WTC11 (cell line): ENCODE measurements around the gene CD247. TPM values are rescaled to one million over a fixed set of nuclear protein-coding genes. Genes with fewer than 3 reads are reported as not detected.

Experiments
- ATAC-seq: fragments of 200-7000 bp; cut with Tn5 transposase; 2 replicates; pipeline ENCODE4 v1.10.0; 2021; ENCODE audit warnings: mild to moderate bottlenecking, moderate library complexity
- CTCF ChIA-PET: fragments of 300-600 bp; sonication (Branson Sonifier 250); formaldehyde crosslinking; loops from one replicate; lab custom pipeline; 2021; ENCODE audit warnings: antibody characterized with exemption; lab: Charles Lee
- POLR2A ChIA-PET: fragments of 350-600 bp; sonication (Branson Sonifier 250); formaldehyde crosslinking; loops from one replicate; lab custom pipeline; 2021; ENCODE audit warnings: antibody characterized with exemption; lab: Charles Lee
- DNase-seq: peaks from one replicate; pipeline ENCODE4 v3.0.0; 2021; ENCODE audit warnings: low spot score
- H3K27ac Mint-ChIP-seq: 2 replicates; pipeline ENCODE4 v1.8.0; 2021; ENCODE audit warnings: mixed read lengths
- H3K27me3 Mint-ChIP-seq: 2 replicates; pipeline ENCODE4 v1.8.0; 2021; ENCODE audit warnings: low read depth, mild to moderate bottlenecking, moderate library complexity, mixed read lengths
- H3K36me3 Mint-ChIP-seq: 2 replicates; pipeline ENCODE4 v1.8.0; 2021; ENCODE audit warnings: mixed read lengths
- H3K4me1 Mint-ChIP-seq: 2 replicates; pipeline ENCODE4 v1.8.0; 2022; ENCODE audit warnings: mixed read lengths
- H3K4me3 Mint-ChIP-seq: 2 replicates; pipeline ENCODE4 v1.8.0; 2021; ENCODE audit warnings: mild to moderate bottlenecking, moderate library complexity, mixed read lengths
- H3K9me3 Mint-ChIP-seq: 2 replicates; pipeline ENCODE4 v1.8.0; 2021; ENCODE audit warnings: mixed read lengths
- CBFB ChIP-seq: sonication (generic); formaldehyde crosslinking; IDR thresholded peaks from 2 replicates; pipeline ENCODE4 v1.8.1; 2022; ENCODE audit warnings: mild to moderate bottlenecking, low read depth, missing genetic modification reagents
- ELF4 ChIP-seq: sonication (generic); formaldehyde crosslinking; IDR thresholded peaks from 2 replicates; pipeline ENCODE4 v1.8.1; 2022; ENCODE audit warnings: low read depth, mild to moderate bottlenecking, moderate library complexity, missing genetic modification reagents
- FOXK1 ChIP-seq: sonication (generic); formaldehyde crosslinking; IDR thresholded peaks from 2 replicates; pipeline ENCODE4 v1.8.0; 2022; ENCODE audit warnings: mild to moderate bottlenecking, moderate library complexity, missing genetic modification reagents
- HMGA2 ChIP-seq: fragments of 250-450 bp; sonication (Bioruptor Pico); IDR thresholded peaks from 2 replicates; pipeline ENCODE4 v1.4.0; 2021; ENCODE audit warnings: mild to moderate bottlenecking, moderate library complexity
- MYBL2 ChIP-seq: sonication (generic); formaldehyde crosslinking; IDR thresholded peaks from 2 replicates; pipeline ENCODE4 v1.8.1; 2023; ENCODE audit warnings: mild to moderate bottlenecking, moderate library complexity, missing genetic modification reagents
- NR3C1 ChIP-seq: sonication (generic); formaldehyde crosslinking; conservative IDR thresholded peaks from 2 replicates; pipeline ENCODE4 v1.8.1; 2023; ENCODE audit warnings: low read depth, mild to moderate bottlenecking, missing genetic modification reagents
- RELA ChIP-seq: sonication (generic); formaldehyde crosslinking; IDR thresholded peaks from 2 replicates; pipeline ENCODE4 v1.8.1; 2022; ENCODE audit warnings: missing genetic modification reagents, mild to moderate bottlenecking, borderline replicate concordance
- SMAD3 ChIP-seq: sonication (generic); formaldehyde crosslinking; IDR thresholded peaks from 2 replicates; pipeline ENCODE4 v1.8.0; 2022; ENCODE audit warnings: missing genetic modification reagents, mild to moderate bottlenecking, borderline replicate concordance
- TEAD1 ChIP-seq: sonication (generic); formaldehyde crosslinking; IDR thresholded peaks from 2 replicates; pipeline ENCODE4 v1.8.0; 2022; ENCODE audit warnings: mild to moderate bottlenecking, missing genetic modification reagents
- ZNF121 ChIP-seq: sonication (generic); formaldehyde crosslinking; IDR thresholded peaks from 2 replicates; pipeline ENCODE4 v1.8.0; 2023; ENCODE audit warnings: missing genetic modification reagents
- ZNF317 ChIP-seq: sonication (generic); formaldehyde crosslinking; IDR thresholded peaks from 2 replicates; pipeline ENCODE4 v1.8.1; 2023; ENCODE audit warnings: low read depth, mild to moderate bottlenecking, moderate library complexity, missing genetic modification reagents, borderline replicate concordance
- ZNF423 ChIP-seq: fragments of 250-450 bp; sonication (Bioruptor Pico); IDR thresholded peaks from 2 replicates; pipeline ENCODE4 v2.1.2; 2022; ENCODE audit warnings: mild to moderate bottlenecking, moderate library complexity
- total RNA-seq: library from RNA; stranded (reverse); gene quantifications from 3 replicates; pipeline ENCODE4 v1.2.3, GENCODE V29; 2021
- TF ChIP-seq, protein P1 (sequence below): sonication (generic); formaldehyde crosslinking; IDR thresholded peaks from 2 replicates; pipeline ENCODE4 v1.8.1; 2023; ENCODE audit warnings: mild to moderate bottlenecking, missing genetic modification reagents
- TF ChIP-seq, protein P2 (sequence below): sonication (generic); formaldehyde crosslinking; IDR thresholded peaks from 2 replicates; pipeline ENCODE4 v1.8.0; 2022; ENCODE audit warnings: missing genetic modification reagents
- TF ChIP-seq, protein P3 (sequence below): sonication (generic); formaldehyde crosslinking; IDR thresholded peaks from 2 replicates; pipeline ENCODE4 v1.8.1; 2023; ENCODE audit warnings: mild to moderate bottlenecking, moderate library complexity, missing genetic modification reagents
- TF ChIP-seq, protein P4 (sequence below): sonication (generic); formaldehyde crosslinking; IDR thresholded peaks from 2 replicates; pipeline ENCODE4 v1.8.1; 2022; ENCODE audit warnings: low read depth, mild to moderate bottlenecking, moderate library complexity, missing genetic modification reagents, borderline replicate concordance
- TF ChIP-seq, protein P5 (sequence below): fragments of 250-450 bp; sonication (Bioruptor Pico); IDR thresholded peaks from 2 replicates; pipeline ENCODE4 v1.9.0; 2021; ENCODE audit warnings: mild to moderate bottlenecking
- TF ChIP-seq, protein P6 (sequence below): sonication (generic); formaldehyde crosslinking; IDR thresholded peaks from 2 replicates; pipeline ENCODE4 v1.8.0; 2022; ENCODE audit warnings: mild to moderate bottlenecking, missing genetic modification reagents
- TF ChIP-seq, protein P7 (sequence below): sonication (generic); formaldehyde crosslinking; conservative IDR thresholded peaks from 2 replicates; pipeline ENCODE4 v1.8.1; 2023; ENCODE audit warnings: mild to moderate bottlenecking, low read depth, missing genetic modification reagents, moderate library complexity
- TF ChIP-seq, protein P8 (sequence below): sonication (generic); formaldehyde crosslinking; IDR thresholded peaks from 2 replicates; pipeline ENCODE4 v1.8.1; 2023; ENCODE audit warnings: mild to moderate bottlenecking, missing genetic modification reagents, borderline replicate concordance

Gene CD247
- total RNA-seq, 1 experiment from 2014 or later = 1.8 TPM

DNA sequence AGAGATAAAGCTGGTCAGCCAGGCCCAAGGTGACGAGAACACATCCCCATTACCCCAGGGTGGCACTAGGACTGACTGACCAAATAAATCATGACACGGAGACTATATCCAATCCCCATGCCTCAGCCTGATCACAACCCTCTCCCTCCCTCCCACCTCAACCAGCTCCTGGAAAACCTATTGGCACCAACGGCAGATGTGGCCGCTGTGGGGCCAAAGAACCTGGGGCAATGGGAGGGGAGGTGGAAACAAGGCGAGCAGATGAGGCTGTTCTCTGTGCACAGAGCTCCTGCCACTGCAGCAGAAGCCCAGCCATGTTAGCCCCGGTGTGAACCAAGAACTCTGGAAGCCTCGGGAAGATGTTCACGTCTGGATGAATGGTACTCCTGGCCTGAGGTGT is 77.6 kb downstream of the CD247 start:
- CTCF ChIA-PET = interaction anchor here (0.9 to 3.7 kb wide), 9 partner anchors 9 to 531 kb away, joined by 3 to 21 read pairs (median 4); no protein-coding TSS in a partner anchor
- Mint-ChIP-seq H3K4me1 (peaks cover 16% of the 10 kb centered on the region), H3K36me3 (no peaks in the 10 kb centered on the region), H3K9me3 (no peaks in the 10 kb centered on the region)
- DNase-seq (no peak), ATAC-seq (no peak)
- POLR2A ChIA-PET = no interaction called here
- TF ChIP-seq ZNF121 (CRISPR knock-in tag) = no peak
- TF ChIP-seq, protein P1, sequence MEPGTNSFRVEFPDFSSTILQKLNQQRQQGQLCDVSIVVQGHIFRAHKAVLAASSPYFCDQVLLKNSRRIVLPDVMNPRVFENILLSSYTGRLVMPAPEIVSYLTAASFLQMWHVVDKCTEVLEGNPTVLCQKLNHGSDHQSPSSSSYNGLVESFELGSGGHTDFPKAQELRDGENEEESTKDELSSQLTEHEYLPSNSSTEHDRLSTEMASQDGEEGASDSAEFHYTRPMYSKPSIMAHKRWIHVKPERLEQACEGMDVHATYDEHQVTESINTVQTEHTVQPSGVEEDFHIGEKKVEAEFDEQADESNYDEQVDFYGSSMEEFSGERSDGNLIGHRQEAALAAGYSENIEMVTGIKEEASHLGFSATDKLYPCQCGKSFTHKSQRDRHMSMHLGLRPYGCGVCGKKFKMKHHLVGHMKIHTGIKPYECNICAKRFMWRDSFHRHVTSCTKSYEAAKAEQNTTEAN (CRISPR knock-in tag) = no peak
- TF ChIP-seq, protein P2, sequence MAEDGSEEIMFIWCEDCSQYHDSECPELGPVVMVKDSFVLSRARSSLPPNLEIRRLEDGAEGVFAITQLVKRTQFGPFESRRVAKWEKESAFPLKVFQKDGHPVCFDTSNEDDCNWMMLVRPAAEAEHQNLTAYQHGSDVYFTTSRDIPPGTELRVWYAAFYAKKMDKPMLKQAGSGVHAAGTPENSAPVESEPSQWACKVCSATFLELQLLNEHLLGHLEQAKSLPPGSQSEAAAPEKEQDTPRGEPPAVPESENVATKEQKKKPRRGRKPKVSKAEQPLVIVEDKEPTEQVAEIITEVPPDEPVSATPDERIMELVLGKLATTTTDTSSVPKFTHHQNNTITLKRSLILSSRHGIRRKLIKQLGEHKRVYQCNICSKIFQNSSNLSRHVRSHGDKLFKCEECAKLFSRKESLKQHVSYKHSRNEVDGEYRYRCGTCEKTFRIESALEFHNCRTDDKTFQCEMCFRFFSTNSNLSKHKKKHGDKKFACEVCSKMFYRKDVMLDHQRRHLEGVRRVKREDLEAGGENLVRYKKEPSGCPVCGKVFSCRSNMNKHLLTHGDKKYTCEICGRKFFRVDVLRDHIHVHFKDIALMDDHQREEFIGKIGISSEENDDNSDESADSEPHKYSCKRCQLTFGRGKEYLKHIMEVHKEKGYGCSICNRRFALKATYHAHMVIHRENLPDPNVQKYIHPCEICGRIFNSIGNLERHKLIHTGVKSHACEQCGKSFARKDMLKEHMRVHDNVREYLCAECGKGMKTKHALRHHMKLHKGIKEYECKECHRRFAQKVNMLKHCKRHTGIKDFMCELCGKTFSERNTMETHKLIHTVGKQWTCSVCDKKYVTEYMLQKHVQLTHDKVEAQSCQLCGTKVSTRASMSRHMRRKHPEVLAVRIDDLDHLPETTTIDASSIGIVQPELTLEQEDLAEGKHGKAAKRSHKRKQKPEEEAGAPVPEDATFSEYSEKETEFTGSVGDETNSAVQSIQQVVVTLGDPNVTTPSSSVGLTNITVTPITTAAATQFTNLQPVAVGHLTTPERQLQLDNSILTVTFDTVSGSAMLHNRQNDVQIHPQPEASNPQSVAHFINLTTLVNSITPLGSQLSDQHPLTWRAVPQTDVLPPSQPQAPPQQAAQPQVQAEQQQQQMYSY (CRISPR knock-in tag) = no peak
- TF ChIP-seq SMAD3 = no peak
- TF ChIP-seq, protein P3, sequence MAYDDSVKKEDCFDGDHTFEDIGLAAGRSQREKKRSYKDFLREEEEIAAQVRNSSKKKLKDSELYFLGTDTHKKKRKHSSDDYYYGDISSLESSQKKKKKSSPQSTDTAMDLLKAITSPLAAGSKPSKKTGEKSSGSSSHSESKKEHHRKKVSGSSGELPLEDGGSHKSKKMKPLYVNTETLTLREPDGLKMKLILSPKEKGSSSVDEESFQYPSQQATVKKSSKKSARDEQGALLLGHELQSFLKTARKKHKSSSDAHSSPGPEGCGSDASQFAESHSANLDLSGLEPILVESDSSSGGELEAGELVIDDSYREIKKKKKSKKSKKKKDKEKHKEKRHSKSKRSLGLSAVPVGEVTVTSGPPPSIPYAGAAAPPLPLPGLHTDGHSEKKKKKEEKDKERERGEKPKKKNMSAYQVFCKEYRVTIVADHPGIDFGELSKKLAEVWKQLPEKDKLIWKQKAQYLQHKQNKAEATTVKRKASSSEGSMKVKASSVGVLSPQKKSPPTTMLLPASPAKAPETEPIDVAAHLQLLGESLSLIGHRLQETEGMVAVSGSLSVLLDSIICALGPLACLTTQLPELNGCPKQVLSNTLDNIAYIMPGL (CRISPR knock-in tag) = no peak
- TF ChIP-seq, protein P4, sequence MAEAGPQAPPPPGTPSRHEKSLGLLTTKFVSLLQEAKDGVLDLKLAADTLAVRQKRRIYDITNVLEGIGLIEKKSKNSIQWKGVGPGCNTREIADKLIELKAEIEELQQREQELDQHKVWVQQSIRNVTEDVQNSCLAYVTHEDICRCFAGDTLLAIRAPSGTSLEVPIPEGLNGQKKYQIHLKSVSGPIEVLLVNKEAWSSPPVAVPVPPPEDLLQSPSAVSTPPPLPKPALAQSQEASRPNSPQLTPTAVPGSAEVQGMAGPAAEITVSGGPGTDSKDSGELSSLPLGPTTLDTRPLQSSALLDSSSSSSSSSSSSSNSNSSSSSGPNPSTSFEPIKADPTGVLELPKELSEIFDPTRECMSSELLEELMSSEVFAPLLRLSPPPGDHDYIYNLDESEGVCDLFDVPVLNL (CRISPR knock-in tag) = no peak
- TF ChIP-seq MYBL2 (CRISPR knock-in tag) = no peak
- TF ChIP-seq HMGA2 (CRISPR knock-in tag) = no peak
- TF ChIP-seq ELF4 (CRISPR knock-in tag) = no peak
- TF ChIP-seq, protein P5, sequence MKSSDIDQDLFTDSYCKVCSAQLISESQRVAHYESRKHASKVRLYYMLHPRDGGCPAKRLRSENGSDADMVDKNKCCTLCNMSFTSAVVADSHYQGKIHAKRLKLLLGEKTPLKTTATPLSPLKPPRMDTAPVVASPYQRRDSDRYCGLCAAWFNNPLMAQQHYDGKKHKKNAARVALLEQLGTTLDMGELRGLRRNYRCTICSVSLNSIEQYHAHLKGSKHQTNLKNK (CRISPR knock-in tag) = no peak
- no peak for TF ChIP-seq NR3C1
- TF ChIP-seq, protein P6, sequence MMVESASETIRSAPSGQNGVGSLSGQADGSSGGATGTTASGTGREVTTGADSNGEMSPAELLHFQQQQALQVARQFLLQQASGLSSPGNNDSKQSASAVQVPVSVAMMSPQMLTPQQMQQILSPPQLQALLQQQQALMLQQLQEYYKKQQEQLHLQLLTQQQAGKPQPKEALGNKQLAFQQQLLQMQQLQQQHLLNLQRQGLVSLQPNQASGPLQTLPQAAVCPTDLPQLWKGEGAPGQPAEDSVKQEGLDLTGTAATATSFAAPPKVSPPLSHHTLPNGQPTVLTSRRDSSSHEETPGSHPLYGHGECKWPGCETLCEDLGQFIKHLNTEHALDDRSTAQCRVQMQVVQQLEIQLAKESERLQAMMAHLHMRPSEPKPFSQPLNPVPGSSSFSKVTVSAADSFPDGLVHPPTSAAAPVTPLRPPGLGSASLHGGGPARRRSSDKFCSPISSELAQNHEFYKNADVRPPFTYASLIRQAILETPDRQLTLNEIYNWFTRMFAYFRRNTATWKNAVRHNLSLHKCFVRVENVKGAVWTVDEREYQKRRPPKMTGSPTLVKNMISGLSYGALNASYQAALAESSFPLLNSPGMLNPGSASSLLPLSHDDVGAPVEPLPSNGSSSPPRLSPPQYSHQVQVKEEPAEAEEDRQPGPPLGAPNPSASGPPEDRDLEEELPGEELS (CRISPR knock-in tag) = no peak
- no peak for TF ChIP-seq ZNF423 (CRISPR knock-in tag)
- TF ChIP-seq TEAD1 (CRISPR knock-in tag) = no peak
- TF ChIP-seq RELA (CRISPR knock-in tag) = no peak
- TF ChIP-seq FOXK1 (CRISPR knock-in tag) = no peak
- TF ChIP-seq CBFB (CRISPR knock-in tag) = no peak
- TF ChIP-seq ZNF317 = no peak
- TF ChIP-seq, protein P7, sequence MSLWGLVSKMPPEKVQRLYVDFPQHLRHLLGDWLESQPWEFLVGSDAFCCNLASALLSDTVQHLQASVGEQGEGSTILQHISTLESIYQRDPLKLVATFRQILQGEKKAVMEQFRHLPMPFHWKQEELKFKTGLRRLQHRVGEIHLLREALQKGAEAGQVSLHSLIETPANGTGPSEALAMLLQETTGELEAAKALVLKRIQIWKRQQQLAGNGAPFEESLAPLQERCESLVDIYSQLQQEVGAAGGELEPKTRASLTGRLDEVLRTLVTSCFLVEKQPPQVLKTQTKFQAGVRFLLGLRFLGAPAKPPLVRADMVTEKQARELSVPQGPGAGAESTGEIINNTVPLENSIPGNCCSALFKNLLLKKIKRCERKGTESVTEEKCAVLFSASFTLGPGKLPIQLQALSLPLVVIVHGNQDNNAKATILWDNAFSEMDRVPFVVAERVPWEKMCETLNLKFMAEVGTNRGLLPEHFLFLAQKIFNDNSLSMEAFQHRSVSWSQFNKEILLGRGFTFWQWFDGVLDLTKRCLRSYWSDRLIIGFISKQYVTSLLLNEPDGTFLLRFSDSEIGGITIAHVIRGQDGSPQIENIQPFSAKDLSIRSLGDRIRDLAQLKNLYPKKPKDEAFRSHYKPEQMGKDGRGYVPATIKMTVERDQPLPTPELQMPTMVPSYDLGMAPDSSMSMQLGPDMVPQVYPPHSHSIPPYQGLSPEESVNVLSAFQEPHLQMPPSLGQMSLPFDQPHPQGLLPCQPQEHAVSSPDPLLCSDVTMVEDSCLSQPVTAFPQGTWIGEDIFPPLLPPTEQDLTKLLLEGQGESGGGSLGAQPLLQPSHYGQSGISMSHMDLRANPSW (CRISPR knock-in tag) = no peak
- TF ChIP-seq, protein P8, sequence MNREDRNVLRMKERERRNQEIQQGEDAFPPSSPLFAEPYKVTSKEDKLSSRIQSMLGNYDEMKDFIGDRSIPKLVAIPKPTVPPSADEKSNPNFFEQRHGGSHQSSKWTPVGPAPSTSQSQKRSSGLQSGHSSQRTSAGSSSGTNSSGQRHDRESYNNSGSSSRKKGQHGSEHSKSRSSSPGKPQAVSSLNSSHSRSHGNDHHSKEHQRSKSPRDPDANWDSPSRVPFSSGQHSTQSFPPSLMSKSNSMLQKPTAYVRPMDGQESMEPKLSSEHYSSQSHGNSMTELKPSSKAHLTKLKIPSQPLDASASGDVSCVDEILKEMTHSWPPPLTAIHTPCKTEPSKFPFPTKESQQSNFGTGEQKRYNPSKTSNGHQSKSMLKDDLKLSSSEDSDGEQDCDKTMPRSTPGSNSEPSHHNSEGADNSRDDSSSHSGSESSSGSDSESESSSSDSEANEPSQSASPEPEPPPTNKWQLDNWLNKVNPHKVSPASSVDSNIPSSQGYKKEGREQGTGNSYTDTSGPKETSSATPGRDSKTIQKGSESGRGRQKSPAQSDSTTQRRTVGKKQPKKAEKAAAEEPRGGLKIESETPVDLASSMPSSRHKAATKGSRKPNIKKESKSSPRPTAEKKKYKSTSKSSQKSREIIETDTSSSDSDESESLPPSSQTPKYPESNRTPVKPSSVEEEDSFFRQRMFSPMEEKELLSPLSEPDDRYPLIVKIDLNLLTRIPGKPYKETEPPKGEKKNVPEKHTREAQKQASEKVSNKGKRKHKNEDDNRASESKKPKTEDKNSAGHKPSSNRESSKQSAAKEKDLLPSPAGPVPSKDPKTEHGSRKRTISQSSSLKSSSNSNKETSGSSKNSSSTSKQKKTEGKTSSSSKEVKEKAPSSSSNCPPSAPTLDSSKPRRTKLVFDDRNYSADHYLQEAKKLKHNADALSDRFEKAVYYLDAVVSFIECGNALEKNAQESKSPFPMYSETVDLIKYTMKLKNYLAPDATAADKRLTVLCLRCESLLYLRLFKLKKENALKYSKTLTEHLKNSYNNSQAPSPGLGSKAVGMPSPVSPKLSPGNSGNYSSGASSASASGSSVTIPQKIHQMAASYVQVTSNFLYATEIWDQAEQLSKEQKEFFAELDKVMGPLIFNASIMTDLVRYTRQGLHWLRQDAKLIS (CRISPR knock-in tag) = no peak
- TF ChIP-seq, all 79 proteins: peak for 0
- Mint-ChIP-seq H3K4me3 (no peak overlapping the region), H3K27ac (no peak overlapping the region), H3K27me3 (peaks cover 45% of the 10 kb centered on the region)
